PC-9 (cell line): Measurements from ENCODE around the gene ZNF48.

ENCODE experiments used
- EZH2 ChIP-seq: fragments of 200-600 bp; sonication (generic); IDR thresholded peaks from 2 replicates; pipeline ENCODE4 v1.8.0; 2017; ENCODE audit warnings: antibody characterized with exemption, low read depth
- TF ChIP-seq, protein P1 (sequence below): fragments of 200-600 bp; sonication (generic); conservative IDR thresholded peaks from 2 replicates; pipeline ENCODE4 v1.6.1; 2017; ENCODE audit warnings: mixed run types, antibody characterized with exemption, mild to moderate bottlenecking, moderate library complexity

- TF ChIP-seq, protein P1, sequence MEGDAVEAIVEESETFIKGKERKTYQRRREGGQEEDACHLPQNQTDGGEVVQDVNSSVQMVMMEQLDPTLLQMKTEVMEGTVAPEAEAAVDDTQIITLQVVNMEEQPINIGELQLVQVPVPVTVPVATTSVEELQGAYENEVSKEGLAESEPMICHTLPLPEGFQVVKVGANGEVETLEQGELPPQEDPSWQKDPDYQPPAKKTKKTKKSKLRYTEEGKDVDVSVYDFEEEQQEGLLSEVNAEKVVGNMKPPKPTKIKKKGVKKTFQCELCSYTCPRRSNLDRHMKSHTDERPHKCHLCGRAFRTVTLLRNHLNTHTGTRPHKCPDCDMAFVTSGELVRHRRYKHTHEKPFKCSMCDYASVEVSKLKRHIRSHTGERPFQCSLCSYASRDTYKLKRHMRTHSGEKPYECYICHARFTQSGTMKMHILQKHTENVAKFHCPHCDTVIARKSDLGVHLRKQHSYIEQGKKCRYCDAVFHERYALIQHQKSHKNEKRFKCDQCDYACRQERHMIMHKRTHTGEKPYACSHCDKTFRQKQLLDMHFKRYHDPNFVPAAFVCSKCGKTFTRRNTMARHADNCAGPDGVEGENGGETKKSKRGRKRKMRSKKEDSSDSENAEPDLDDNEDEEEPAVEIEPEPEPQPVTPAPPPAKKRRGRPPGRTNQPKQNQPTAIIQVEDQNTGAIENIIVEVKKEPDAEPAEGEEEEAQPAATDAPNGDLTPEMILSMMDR, result no peak
- TF ChIP-seq EZH2, result no peak
These were observed 25.8 kb downstream of the ZNF48 start for GRCh38 chr16:30421010-30421409.
